Esophagus muscularis mucosa (tissue), 4 donors: ENCODE results near the gene PDHX. TPM values are rescaled to one million over a fixed set of nuclear protein-coding genes. Genes with fewer than 3 reads are reported as not detected.

Source experiments
- DNase-seq: peaks from one replicate; pipeline ENCODE4 v3.0.0-alpha.2; 2017; ENCODE audit errors: extremely low spot score
- H3K27ac ChIP-seq, 4 donors: fragments of 200-600 bp; sonication (generic); replicated peaks in 1 of 4; 1 replicate in 3 of 4; 2 replicates in 1 of 4; pipeline ENCODE4 v1.5.1; 2016 to 2019; ENCODE audit warnings: mild to moderate bottlenecking in 1 of 4
- H3K27me3 ChIP-seq, 4 donors: fragments of 200-600 bp; sonication (generic); one replicate each; pipeline versions ENCODE4 v1.5.1 to v1.6.0; 2016 to 2019
- H3K36me3 ChIP-seq, 4 donors: fragments of 200-600 bp; sonication (generic); one replicate each; pipeline ENCODE4 v1.5.1; 2016 to 2019
- H3K4me1 ChIP-seq, 4 donors: fragments of 200-600 bp; sonication (generic); one replicate each; pipeline ENCODE4 v1.5.1; 2016 to 2019
- H3K4me3 ChIP-seq, 4 donors: fragments of 200-600 bp; sonication (generic); 1 replicate in 2 of 4; 2 replicates in 2 of 4; pipeline ENCODE4 v1.5.1; 2016 to 2019; ENCODE audit warnings: mild to moderate bottlenecking in 4 of 4, moderate library complexity in 1 of 4
- H3K9me3 ChIP-seq, 4 donors: fragments of 200-600 bp; sonication (generic); 1 replicate in 3 of 4; 2 replicates in 1 of 4; pipeline ENCODE4 v1.5.1; 2016 to 2019
- CTCF ChIP-seq, 3 experiments: fragments of 200-600 bp in 2 of 3; fragments of 450-650 bp in 1 of 3; sonication (generic) in 2 of 3; IDR thresholded peaks; one replicate each; pipeline ENCODE4 v1.5.1; 2017 to 2019; ENCODE audit warnings: antibody characterized with exemption in 3 of 3, mild to moderate bottlenecking in 2 of 3, moderate library complexity in 1 of 3
- EP300 ChIP-seq: sonication (generic); formaldehyde crosslinking; IDR thresholded peaks from one replicate; pipeline ENCODE4 v1.6.1; 2017; ENCODE audit warnings: antibody characterized with exemption
- POLR2A ChIP-seq: fragments of 450-650 bp; IDR thresholded peaks from one replicate; pipeline ENCODE4 v1.6.1; 2017; ENCODE audit warnings: antibody characterized with exemption, moderate library complexity, mild to moderate bottlenecking, low read depth
- POLR2AphosphoS5 ChIP-seq, 2 donors: sonication (generic); formaldehyde crosslinking; IDR thresholded peaks; one replicate each; pipeline ENCODE4 v1.6.1; 2017; ENCODE audit warnings: antibody characterized with exemption in 2 of 2
- WGBS: methylation state at CpG from one replicate; pipeline ENCODE4 v1.1.5; 2018; 5-methylcytosine and 5-hydroxymethylcytosine counted together
- intact Hi-C: fragments of 100-400 bp; cut with DNase I; formaldehyde crosslinking; loops from one replicate; pipeline ENCODE4 v1.15.1; 2023
- total RNA-seq, 4 donors: library from RNA; depleted of rRNA; stranded (reverse); fragments of >200 nt; gene quantifications; one replicate each; pipeline versions ENCODE4 v1.1.0 to v1.2.1, GENCODE V29; 2016

Gene PDHX
- total RNA-seq, 4 donors from 2014 or later: 39.9 to 43.4 (median 42.1) TPM

DNA sequence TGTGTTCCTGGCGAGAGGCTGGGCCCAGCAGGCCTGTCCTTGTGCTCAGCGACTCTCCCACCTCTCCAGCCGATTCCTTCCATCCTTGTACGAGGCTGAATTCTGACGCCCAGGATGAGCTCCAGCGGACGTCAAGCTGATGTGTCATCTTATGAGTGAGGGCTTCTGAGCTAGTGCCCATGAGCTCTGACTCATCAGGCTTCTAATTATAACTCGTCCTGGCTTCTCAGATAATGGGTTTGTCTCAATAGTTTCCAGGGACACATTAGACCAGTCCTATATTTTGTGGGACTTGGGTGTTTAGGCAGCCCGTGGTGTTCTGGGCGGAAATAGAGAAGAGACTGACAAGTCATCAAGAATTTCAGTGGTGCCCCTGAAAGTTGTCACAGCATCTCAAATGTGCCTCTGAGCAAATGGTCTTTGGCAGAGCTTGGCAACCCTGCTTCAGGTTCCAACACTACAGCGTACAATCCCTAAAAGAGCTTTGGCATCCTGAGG is 114.3 kb downstream of the PDHX start:
- H3K36me3 ChIP-seq: no peaks in the 10 kb centered on the region
- no peaks in the 10 kb centered on the region for H3K9me3 ChIP-seq
- 31% methylated on average over 11 of the region's 11 CpGs for WGBS
- H3K27me3 ChIP-seq: no peaks in the 10 kb centered on the region
- no peak for DNase-seq
- TF ChIP-seq EP300: no peak
- peak; percentile 52 to 63 for TF ChIP-seq POLR2AphosphoS5 (IDR thresholded peaks at IDR 0.05)
- TF ChIP-seq POLR2A: no peak
- H3K4me1 ChIP-seq: peaks cover 12 to 18% (median 15%) of the 10 kb centered on the region in 4 donors
- intact Hi-C loops: no loop called here
- H3K4me3 ChIP-seq: no peak overlapping the region
- H3K27ac ChIP-seq: peak overlapping the region; percentile 21 to 55 (median 45)

- no peak for DNase-seq
- TF ChIP-seq POLR2AphosphoS5 (IDR thresholded peaks at IDR 0.05): no peak
- TF ChIP-seq POLR2A: no peak
- TF ChIP-seq CTCF (IDR thresholded peaks at IDR 0.05): no peak
- no peak for TF ChIP-seq EP300
- Histone ChIP-seq H3K27me3 (no peaks in the 10 kb centered on the region), H3K27ac (peak overlapping the region in 3 of 4 donors; percentile 41 to 55 (median 49)), H3K9me3 (no peaks in the 10 kb centered on the region), H3K4me1 (peaks cover 12 to 18% (median 15%) of the 10 kb centered on the region in 4 donors), H3K4me3 (no peak overlapping the region), H3K36me3 (no peaks in the 10 kb centered on the region)
- 100% methylated on average over 2 of the region's 2 CpGs for WGBS
- intact Hi-C loops: no loop called here
Measured at GRCh38 chr11:35031346-35031745, 114.9 kb downstream of the PDHX start.

- intact Hi-C loops: no loop called here
- WGBS: 43% methylated on average over 1 of the region's 1 CpG
- H3K9me3 ChIP-seq: no peaks in the 10 kb centered on the region
Measured at GRCh38 chr11:35031867-35032266, 115.4 kb downstream of the PDHX start.

DNA sequence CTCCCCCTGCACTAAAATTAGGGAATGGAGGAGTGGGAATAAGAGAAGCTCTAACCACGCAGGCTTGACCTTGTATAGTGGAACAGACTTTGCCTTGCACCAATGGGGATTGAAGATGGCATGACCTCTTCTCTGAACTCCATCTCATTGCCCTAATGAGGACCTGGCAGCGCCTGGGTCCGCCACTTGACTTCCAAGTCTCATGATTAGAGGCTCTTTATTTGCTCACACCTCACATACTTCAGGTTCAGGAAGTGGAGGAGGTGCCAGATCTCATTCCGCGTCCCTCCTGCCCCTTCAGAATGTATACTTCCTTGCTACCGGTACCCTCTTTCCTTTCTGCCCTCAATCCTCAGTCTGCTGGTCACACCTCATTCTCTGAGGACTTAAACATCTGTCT is 116.6 kb downstream of the PDHX start:
- DNase-seq: no peak
- no peak overlapping the region for H3K4me3 ChIP-seq
- H3K9me3 ChIP-seq: no peaks in the 10 kb centered on the region
- intact Hi-C loops: no loop called here
- TF ChIP-seq EP300 (no peak), POLR2AphosphoS5 (IDR thresholded peaks at IDR 0.05) (no peak), POLR2A (no peak), CTCF (IDR thresholded peaks at IDR 0.05) (no peak)
- H3K4me1 ChIP-seq: peaks cover 12 to 18% (median 15%) of the 10 kb centered on the region in 4 donors
- H3K27me3 ChIP-seq: no peaks in the 10 kb centered on the region
- no peak overlapping the region for H3K27ac ChIP-seq
- 92% methylated on average over 6 of the region's 6 CpGs for WGBS
- no peaks in the 10 kb centered on the region for H3K36me3 ChIP-seq

More at GRCh38 chr11:35031867-35032266, 115.4 kb downstream of the PDHX start:
- no peak overlapping the region for H3K4me3 ChIP-seq
- no peaks in the 10 kb centered on the region for H3K36me3 ChIP-seq
- no peak overlapping the region for H3K27ac ChIP-seq
- DNase-seq: no peak
- peaks cover 12 to 18% (median 15%) of the 10 kb centered on the region in 4 donors for H3K4me1 ChIP-seq
- no peaks in the 10 kb centered on the region for H3K27me3 ChIP-seq
- no peak for TF ChIP-seq POLR2AphosphoS5 (IDR thresholded peaks at IDR 0.05)
- TF ChIP-seq CTCF (IDR thresholded peaks at IDR 0.05): no peak
- TF ChIP-seq POLR2A: no peak
- no peak for TF ChIP-seq EP300

DNA sequence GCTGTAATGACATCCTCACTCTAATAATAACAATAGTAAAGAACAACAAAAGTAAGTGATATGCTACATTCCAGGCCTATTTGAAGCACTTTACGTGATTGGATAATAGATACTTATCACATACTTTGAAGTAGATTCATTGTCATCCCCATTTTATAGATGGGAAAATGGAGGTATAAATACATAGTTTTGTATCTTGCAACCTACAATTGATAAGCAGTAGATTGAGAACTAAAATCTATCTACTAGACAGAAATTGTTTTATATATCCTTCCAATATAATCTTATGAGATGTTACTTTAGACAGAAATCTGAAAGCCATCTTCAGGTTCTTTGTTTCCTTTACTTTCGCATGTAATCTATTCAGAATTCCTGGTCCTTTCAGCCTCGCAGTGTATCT is 118.0 kb downstream of the PDHX start:
- H3K9me3 ChIP-seq: no peaks in the 10 kb centered on the region
- no peaks in the 10 kb centered on the region for H3K36me3 ChIP-seq
- peaks cover 12 to 18% (median 15%) of the 10 kb centered on the region in 4 donors for H3K4me1 ChIP-seq
- intact Hi-C loops: no loop called here
- no peak overlapping the region for H3K27ac ChIP-seq
- no peak for DNase-seq
- H3K4me3 ChIP-seq: no peak overlapping the region
- no peak for TF ChIP-seq POLR2AphosphoS5 (IDR thresholded peaks at IDR 0.05)
- TF ChIP-seq CTCF (IDR thresholded peaks at IDR 0.05): no peak
- no peak for TF ChIP-seq EP300
- TF ChIP-seq POLR2A: no peak
- no peaks in the 10 kb centered on the region for H3K27me3 ChIP-seq
- WGBS: 96% methylated on average over 3 of the region's 3 CpGs
